HG03103 (cell line): ENCODE data around the gene CACFD1.

Experiments
- ATAC-seq: cut with Tn5 transposase; IDR thresholded peaks from one replicate; pipeline ENCODE4 v1.9.1; 2021; ENCODE audit warnings: low read depth; ENCODE audit not compliant: unreplicated experiment

CACFD1 gene

DNA sequence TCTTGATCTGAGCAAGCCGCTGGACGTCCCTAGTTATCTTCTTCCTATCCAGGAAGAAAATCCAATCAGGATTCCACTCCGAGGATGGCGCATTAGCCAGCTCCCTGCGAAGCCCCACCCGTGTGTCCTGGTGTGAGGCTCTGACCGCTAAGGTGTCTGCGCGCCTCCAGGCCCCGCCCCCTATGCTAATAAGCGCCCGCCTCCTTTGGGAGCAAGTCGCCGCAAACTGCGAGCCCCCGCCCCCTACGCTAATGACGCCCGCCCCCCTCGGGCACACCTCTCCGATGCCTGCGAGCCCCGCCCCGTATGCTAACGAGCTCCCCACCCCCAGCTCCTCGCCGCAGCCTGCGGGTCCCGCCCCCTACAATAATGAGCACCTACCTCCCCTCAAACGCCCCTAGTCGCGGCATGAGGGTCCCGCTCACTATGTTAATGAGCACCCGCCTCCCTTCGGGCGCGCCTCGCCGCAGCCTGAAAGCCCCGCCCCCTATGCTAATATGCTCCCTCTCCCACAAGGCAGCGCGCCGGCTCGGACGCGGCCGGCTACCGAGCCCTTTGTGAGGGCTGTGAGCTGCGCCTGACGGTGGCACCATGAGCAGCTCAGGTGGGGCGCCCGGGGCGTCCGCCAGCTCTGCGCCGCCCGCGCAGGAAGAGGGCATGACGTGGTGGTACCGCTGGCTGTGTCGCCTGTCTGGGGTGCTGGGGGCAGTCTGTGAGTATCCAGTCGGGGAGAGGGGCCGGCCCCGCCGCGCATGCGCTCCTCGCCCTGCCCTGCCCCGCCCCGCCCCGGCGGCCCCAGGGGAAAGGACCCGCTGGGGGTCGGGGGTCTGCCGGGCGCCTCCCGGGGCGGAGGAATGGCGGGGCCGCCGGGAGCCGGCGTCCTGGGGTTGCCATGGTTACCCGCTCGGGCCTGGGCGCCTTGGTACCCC, at the start of gene CACFD1:
CACFD1 (plus strand) TSS at position 503 of the 929 bp plus-strand sequence; CDS start at position 592, 89 bp downstream.
- peak; percentile 57 for ATAC-seq

DNA sequence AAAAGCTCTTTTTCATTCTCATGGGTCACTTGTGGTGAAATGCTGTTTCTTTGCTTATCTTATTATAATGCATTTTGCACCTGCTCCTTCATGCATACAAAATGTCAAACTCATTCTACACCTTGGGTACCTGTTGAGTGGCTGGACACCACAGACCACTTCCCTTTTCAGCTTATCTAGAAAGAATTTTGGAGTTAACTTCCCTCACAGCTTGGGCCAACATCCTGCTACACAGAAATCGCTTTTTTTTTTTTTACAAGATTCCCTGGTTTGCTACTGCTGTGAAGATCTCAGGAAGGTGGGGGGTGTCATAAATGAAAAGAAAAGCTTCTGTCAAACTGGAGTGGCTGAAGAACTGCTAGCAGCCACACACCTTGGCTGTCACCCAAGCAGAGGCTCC, 44.6 kb upstream of the CACFD1 start:
- ATAC-seq = no peak

DNA sequence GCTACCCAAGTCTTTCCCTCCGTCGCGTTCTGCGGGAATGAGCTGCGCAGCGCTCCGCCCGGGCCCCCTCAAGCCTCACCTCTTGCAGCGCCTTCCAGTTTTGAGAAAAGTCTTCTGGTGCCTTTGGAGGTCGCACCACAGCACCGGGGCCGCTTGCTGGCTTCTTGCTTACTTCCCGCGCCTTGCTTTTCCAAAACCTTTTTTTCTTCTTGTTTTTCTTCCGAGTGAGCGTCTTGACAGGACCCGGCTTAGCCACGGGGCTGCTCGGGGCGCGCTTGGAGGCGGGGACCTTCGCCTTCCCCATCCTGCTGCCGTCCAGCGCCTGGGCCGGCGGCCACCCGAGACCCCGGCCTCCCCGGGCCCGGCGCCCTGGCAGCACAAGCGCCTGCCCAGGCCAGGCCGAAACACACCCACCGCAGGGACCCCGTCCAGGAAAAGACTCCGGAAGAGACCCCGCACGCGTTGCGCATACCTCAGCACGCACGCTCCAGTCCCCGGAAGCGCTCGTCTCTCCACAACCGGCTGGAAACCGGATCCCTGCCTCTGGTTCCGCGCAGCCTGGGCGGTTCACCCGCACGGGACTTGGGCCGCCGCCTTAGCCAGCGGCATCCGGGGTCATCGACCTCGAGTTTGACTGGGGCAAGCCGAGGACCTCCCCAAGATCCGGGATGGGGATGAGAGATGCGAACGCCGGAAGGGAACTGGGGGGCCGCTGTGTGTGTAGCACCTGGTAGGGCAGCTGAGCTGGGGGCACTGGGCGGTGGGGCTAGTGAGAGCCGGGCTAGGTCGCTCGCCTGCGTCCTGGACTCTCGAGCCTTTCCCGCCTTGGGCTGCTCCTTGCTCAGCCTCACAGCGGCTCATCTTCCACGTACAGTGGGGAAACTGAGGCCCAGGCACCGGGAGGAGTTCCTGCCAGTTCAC, 42.0 kb upstream of the CACFD1 start, which contains the start of gene REXO4:
REXO4 (minus strand) TSS at position 470 of the 921 bp plus-strand sequence; CDS start at position 304, 166 bp downstream.
- ATAC-seq = peak; percentile 81

DNA sequence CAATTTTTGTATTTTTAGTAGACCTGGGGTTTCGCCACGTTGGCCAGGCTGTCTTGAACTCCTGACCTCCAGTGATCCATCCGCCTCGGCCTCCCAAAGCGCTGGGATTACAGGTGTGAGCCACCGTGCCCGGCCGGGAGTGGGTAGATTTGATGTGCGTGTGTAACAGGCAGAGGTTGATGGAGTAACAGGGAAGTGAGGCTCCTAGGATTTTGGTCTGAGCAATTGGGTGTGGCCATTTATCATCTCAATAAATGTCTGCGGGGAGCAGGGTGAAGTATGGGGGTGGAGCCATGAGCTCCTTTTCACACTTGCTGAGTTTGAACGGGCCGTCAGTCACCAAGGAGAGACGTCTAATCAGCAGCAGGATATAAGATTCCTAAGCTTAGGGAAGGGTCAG, 40.8 kb upstream of the CACFD1 start:
- no peak for ATAC-seq

DNA sequence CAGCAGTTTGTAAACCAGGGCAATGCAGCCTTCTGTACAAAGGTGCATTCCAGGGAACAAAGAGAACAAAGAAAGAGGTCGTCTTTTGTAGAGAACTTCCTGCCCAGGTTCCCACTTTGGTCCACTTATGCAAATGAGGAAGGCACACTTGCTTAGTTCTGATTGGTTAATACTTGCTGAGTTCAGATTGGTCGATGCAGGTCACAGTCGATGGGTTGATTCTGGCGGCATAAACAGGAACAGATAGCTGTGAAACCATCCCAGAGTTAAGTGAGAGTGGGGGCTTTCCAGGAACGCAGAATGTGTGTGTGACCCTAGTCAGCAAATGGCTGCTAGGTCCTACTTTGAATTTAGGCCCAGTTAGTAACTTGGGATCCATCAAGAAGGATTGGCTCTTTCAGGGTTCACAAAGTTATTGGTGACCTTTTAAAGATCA, 39.4 kb upstream of the CACFD1 start:
- ATAC-seq = no peak

DNA sequence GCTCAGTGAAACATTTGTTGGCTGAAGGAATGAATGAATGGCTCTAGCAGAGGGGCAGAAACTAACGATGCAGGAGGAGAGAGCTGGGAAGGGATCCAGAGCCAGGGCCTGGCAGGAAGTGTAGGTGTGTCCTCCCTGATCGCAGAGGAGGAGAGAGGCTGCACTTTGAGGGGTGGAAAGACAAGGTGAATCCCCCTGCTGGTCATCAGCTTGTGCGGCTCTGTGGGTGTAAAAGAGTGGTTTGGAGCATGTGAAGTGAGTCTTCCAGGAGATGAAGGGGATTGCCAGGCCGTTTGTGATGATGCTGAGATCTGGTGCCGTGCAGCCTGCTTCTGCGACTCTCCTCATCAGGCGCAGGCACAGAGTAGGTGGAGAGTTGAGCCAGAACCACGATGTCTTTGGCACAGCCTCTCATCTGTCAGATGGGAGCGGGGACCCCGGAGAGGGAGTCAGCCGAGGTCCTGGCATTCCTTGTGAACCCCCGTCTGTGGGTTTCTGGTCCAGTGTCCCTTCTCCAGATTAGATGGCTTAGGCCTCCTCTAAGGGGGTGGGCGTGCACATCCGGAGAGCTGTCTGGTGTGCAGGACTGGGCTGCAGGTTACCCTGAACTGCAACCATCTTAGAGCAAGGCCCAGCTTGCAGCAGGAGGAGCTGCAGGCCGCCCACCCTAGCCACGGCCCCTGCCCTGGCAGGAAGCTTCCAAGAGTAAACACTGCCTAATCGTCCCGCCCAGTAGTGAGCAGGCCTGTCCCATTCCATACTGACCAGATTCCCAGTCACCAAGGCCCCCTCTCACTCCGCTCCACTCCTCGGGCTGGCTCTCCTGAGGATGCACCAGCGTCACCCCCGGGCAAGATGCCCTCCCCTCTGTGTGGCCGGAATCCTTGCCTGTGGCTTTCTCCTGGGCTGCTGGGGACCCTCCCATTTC, 37.9 kb upstream of the CACFD1 start, which contains the start of gene ADAMTS13:
ADAMTS13 (plus strand) TSS at position 753 of the 928 bp plus-strand sequence; CDS start at position 830, 77 bp downstream.
- no peak for ATAC-seq

DNA sequence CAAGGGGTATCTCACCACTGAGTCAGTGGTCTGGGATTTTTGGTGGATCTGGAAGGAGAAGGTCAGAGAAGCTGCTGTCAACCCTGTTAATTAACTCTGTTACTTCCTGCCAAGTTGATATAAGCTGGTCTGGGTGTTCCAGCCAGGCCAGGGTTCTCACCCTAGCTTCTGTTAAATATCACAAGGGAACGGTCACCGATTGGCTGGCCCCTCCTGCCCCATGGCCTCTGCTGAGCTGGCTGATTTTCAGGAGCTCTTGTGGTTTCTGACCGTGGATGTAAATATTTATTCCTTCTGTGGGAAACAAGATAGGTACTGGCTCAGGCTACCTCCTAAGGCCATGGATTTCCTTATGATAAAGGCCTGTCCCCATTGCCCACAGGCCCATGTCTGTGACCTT, 36.6 kb upstream of the CACFD1 start:
- ATAC-seq = no peak

DNA sequence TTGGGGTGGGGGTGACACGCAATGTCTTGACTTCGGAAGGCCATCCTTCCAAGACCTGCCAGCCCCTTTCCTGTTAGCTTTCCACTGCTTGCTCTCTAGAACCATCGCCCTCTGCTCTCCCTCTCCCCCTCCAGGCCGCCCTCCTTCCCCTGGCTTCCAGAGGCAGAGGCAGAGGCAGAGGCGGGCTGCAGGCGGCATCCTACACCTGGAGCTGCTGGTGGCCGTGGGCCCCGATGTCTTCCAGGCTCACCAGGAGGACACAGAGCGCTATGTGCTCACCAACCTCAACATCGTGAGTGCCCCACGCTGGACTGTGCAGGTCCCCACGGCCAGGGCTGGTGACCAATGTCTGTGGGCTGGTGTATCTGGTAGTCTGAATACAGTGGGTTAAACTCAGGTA, 35.6 kb upstream of the CACFD1 start:
- ATAC-seq = no peak

DNA sequence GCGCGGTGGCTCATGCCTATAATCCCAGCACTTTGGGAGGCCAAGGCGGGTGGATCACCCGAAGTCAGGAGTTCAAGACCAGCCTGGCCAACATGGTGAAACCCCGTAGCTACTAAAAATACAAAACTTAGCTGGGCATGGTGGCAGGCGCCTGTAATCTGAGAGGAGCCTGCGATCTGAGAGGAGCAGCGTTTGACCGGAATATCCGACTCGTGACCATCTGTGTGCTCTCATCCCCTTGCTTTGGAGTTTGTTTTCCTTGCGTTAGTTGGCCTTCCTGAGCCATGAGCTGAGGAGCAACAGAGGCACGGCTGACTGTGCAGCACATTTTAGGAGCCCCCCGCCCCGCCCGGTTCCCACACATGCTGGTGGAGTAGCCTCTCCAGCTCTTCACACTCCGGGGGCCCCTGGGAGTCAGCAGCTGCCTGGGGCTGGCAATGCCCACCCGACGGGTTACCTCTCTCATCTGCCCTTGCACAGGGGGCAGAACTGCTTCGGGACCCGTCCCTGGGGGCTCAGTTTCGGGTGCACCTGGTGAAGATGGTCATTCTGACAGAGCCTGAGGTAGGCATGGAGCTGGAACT, 34.6 kb upstream of the CACFD1 start:
- no peak for ATAC-seq

DNA sequence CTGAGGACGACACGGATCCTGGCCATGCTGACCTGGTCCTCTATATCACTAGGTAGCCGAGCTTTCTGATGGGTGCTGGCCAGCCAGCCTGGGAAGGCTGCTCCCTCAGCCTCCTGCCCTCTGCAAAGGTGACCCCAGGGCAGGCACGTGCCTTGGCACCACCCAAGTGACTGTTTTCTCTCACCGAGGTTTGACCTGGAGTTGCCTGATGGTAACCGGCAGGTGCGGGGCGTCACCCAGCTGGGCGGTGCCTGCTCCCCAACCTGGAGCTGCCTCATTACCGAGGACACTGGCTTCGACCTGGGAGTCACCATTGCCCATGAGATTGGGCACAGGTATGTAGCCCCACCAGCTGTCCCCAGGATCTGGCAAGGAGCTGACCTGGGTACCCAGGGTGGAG, 33.8 kb upstream of the CACFD1 start:
- no peak for ATAC-seq

DNA sequence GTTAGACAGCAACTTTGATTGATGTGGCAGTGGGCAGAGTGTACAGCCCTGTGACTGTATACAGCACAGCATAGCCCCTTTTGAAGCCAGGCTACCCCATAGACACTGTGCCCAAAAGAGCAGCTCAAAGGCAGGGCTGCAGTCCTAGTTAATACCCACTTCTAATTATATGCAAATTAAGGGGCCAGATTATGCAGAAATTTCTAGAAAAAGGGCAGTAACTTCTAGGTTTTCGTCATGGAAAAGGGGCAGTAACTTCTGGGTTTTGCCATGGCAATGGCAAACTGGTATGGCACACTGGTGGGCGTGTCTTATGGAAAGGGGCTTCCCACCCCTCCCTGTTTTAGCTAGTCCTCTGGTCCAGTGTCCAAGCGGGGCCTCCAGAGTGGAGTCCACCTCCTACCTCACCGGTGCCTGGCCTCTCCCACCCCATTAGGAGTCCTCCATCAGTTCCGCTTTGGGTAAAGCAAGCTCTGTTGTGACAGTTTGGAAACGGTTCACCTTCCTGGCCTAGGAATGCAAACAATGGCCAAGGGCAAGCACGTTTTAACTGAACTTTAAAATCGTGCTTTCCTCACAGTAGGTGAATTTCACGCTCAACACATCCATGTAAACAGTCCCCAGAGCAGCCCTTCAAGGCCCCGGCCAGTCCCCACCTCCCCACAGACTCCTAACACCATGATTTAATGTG, 32.0 kb upstream of the CACFD1 start:
- no peak for ATAC-seq

DNA sequence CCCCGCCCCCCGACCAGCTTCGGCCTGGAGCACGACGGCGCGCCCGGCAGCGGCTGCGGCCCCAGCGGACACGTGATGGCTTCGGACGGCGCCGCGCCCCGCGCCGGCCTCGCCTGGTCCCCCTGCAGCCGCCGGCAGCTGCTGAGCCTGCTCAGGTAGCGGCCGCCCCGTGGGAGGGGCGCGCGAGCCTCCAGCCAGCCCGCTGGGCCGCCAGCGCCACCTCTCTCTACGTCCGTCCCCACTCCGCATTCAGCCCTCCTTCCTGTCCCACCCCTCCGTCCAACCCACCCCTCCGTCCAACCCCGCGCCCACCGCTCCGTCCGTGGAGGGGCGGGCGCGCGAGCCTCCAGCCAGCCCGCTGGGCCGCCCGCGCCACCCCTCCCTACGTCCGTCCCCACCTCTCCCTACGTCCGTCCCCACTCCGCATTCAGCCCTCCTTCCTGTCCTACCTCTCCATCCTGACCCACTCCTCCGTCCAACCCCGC, 31.1 kb upstream of the CACFD1 start:
- ATAC-seq = no peak

DNA sequence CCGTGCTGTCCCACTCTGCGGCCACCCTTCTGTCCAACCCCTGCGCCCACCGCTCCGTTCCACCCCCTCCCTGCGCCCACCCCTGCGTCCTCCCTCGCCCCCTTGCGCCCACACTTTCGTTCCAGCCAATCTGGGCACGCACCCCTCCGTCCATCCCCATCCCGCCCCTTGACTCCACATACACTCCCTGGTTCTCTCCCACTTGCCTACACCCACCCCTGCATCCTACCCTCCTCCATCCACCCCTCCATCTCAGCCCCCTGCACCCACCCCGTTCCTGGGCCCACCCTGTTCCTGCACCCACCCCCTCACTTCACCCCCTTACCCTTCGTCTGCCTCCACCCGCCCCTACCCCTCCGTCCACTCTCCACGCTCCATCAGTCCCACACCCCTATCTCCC, 30.6 kb upstream of the CACFD1 start:
- ATAC-seq = no peak

DNA sequence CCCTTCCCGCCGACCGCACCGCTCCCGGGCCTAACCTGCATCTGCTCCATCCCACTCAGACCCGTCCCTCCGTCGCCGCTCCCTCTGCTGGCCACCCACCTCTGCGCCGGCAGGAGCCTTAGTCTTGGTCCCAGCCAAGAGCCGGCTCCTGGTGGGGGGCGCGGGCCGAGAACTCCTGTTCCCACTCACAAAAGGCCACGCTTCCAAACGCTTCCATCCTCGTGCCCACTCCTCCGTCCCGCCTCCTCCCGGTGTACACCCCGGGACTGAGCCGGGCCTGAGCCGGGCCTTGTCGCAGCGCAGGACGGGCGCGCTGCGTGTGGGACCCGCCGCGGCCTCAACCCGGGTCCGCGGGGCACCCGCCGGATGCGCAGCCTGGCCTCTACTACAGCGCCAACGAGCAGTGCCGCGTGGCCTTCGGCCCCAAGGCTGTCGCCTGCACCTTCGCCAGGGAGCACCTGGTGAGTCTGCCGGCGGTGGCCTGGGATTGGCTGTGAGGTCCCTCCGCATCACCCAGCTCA, 30.1 kb upstream of the CACFD1 start:
- no peak for ATAC-seq

DNA sequence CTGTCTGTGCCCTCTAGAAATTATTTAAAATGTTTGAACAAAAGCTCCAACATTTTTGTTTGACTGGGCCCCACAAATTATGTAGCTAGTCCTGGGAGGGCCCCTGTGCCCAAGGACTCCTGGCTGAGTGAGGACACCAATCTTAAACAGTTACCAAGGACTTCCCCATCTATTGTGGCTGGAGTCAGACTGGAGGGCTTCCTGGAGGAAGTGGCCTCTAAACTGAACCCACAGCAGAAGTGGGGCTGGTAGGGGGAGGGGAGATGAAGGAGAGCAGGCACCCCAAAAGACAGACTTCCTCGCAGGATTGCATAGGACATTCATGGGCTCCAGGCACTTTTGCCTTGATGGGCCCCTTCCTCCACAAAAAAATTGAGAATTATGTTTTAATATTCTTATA, 29.5 kb upstream of the CACFD1 start:
- ATAC-seq = no peak

DNA sequence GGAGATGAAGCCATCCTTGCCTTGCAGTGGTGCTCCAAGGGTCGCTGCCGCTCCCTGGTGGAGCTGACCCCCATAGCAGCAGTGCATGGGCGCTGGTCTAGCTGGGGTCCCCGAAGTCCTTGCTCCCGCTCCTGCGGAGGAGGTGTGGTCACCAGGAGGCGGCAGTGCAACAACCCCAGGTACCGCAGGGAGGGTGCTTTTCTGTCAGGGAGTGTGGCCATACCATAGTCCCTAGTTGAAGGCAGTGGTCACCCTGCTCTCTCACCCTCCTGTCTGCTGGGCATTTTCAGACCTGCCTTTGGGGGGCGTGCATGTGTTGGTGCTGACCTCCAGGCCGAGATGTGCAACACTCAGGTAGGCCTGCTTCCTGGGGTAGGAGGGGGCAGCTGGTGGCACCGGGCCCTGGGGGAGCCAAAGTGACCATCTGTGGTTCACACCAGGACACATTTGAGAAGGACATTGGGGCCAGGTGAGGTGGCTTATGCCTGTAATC, 26.4 kb upstream of the CACFD1 start:
- ATAC-seq = no peak

DNA sequence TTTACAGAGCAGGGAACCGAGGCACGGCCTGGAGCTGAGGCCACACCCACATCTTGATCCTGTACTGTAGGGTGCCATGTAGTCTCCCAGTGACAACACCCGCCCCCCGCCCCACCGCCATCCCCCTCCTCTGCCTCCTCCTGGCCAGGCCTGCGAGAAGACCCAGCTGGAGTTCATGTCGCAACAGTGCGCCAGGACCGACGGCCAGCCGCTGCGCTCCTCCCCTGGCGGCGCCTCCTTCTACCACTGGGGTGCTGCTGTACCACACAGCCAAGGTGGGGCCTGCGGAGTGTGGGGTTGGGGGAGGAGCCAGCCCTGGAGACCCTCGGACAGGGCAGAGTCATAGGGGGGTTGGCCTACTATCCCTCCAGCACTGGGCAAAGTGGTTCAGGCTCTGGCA, 23.1 kb upstream of the CACFD1 start:
- no peak for ATAC-seq

DNA sequence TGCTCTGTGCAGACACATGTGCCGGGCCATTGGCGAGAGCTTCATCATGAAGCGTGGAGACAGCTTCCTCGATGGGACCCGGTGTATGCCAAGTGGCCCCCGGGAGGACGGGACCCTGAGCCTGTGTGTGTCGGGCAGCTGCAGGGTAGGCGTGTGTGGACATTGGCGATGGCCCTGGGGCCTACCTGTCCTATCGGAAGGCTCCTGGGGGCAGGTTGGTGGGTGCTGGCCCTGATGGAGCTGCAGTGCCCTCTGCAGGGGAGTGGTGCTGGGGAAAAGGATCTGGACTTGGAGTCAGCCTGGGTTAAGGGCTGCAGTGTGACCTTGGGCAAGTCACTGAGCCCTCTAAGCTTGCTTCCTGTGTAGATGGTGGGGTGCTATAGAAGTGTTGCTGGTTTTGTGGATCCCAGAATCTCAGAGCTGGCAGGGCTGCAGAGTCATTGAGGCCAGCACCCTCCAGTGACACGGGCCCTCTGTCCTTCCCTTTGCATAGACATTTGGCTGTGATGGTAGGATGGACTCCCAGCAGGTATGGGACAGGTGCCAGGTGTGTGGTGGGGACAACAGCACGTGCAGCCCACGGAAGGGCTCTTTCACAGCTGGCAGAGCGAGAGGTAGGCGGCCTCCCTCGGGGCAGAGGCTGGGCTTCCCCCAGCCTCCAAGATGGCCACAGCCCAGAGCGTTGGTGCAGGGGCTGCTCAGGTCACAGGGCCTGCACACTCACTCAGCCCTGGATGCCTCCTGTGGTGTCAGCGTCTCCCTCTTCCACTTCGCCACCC, 21.8 kb upstream of the CACFD1 start:
- ATAC-seq = no peak
